Central memory CD8-positive, alpha-beta T cell (primary cell): ENCODE measurements around the gene FAM187B.
"Not testable (repeated sequence)": the region's sequence is repeated elsewhere in the genome, so short reads cannot be mapped to it uniquely, and the experiment has no call there.

ENCODE experiments used
- ATAC-seq: fragments of 150-1000 bp; cut with Tn5 transposase; replicated peaks from 2 replicates; pipeline ENCODE4 v1.10.0; 2022; ENCODE audit warnings: mild to moderate bottlenecking, moderate FRiP score, moderate number of reproducible peaks; ENCODE audit not compliant: poor library complexity, severe bottlenecking; ENCODE audit errors: extremely low read depth
- DNase-seq, 2 donors: peaks; one replicate each; pipeline ENCODE4 v3.0.0; 2021; ENCODE audit warnings: low spot score in 2 of 2
- H3K27ac Mint-ChIP-seq: one replicate; pipeline ENCODE4 v1.8.0; 2022; ENCODE audit warnings: low read depth, mild to moderate bottlenecking, moderate library complexity, mixed read lengths
- H3K27me3 Mint-ChIP-seq: one replicate; pipeline ENCODE4 v1.8.0; 2022; ENCODE audit warnings: mixed read lengths
- H3K36me3 Mint-ChIP-seq: one replicate; pipeline ENCODE4 v1.8.0; 2022; ENCODE audit warnings: mild to moderate bottlenecking, moderate library complexity, mixed read lengths; ENCODE audit not compliant: insufficient read depth
- H3K4me1 Mint-ChIP-seq: one replicate; pipeline ENCODE4 v1.8.0; 2022; ENCODE audit warnings: mixed read lengths
- H3K4me3 Mint-ChIP-seq: one replicate; pipeline ENCODE4 v1.8.0; 2022; ENCODE audit warnings: mild to moderate bottlenecking, moderate library complexity, mixed read lengths
- H3K9me3 Mint-ChIP-seq: one replicate; pipeline ENCODE4 v1.8.0; 2022; ENCODE audit warnings: mixed read lengths

The FAM187B gene

GRCh38 chr19:35240327-35240726, 11.8 kb upstream of the FAM187B start:
- peak in 1 of 2 donors; percentile 24 for DNase-seq
- Mint-ChIP-seq H3K27ac (peak overlapping the region; percentile 81), H3K4me1 (peaks cover 19% of the 10 kb centered on the region), H3K9me3 (peaks cover 10% of the 10 kb centered on the region), H3K4me3 (peak overlapping the region; percentile 29), H3K36me3 (peaks cover 5% of the 10 kb centered on the region), H3K27me3 (peaks cover 40% of the 10 kb centered on the region)
- peak; percentile 96 for ATAC-seq

GRCh38 chr19:35239597-35239996, 11.1 kb upstream of the FAM187B start:
- ATAC-seq, DNase-seq, H3K36me3 Mint-ChIP-seq, H3K9me3 Mint-ChIP-seq: not testable (repeated sequence)
- Mint-ChIP-seq H3K4me1 (peaks cover 19% of the 10 kb centered on the region), H3K27ac (peak overlapping the region; percentile 81), H3K4me3 (peak overlapping the region; percentile 29), H3K27me3 (peaks cover 33% of the 10 kb centered on the region)

GRCh38 chr19:35236638-35237400, 8.3 kb upstream of the FAM187B start:
- Mint-ChIP-seq H3K4me1 (peaks cover 19% of the 10 kb centered on the region), H3K27me3 (peaks cover 11% of the 10 kb centered on the region), H3K27ac (no peak overlapping the region), H3K4me3 (no peak overlapping the region), H3K9me3 (peaks cover 9% of the 10 kb centered on the region), H3K36me3 (peaks cover 2% of the 10 kb centered on the region)
- DNase-seq (no peak), ATAC-seq (no peak)

GRCh38 chr19:35232912-35233311, 4.4 kb upstream of the FAM187B start:
- no peak for ATAC-seq
- H3K36me3 Mint-ChIP-seq, result peaks cover 2% of the 10 kb centered on the region
- peaks cover 9% of the 10 kb centered on the region for H3K27me3 Mint-ChIP-seq

GRCh38 chr19:35231956-35232645, 3.6 kb upstream of the FAM187B start:
- DNase-seq (no peak), ATAC-seq (no peak)
- Mint-ChIP-seq H3K27me3 (peaks cover 9% of the 10 kb centered on the region), H3K4me1 (no peaks in the 10 kb centered on the region), H3K27ac (no peak overlapping the region), H3K9me3 (no peaks in the 10 kb centered on the region), H3K36me3 (peaks cover 2% of the 10 kb centered on the region), H3K4me3 (no peak overlapping the region)

More at GRCh38 chr19:35232912-35233311, 4.4 kb upstream of the FAM187B start:
- Mint-ChIP-seq H3K27ac (peak overlapping the region; percentile 91), H3K4me1 (no peaks in the 10 kb centered on the region), H3K4me3 (no peak overlapping the region), H3K9me3 (no peaks in the 10 kb centered on the region)
- no peak for DNase-seq

- Mint-ChIP-seq H3K27ac (no peak overlapping the region), H3K9me3 (no peaks in the 10 kb centered on the region), H3K4me3 (no peak overlapping the region), H3K27me3 (peaks cover 9% of the 10 kb centered on the region), H3K36me3 (peaks cover 2% of the 10 kb centered on the region), H3K4me1 (no peaks in the 10 kb centered on the region)
- ATAC-seq (no peak), DNase-seq (no peak)
These were observed 1.1 kb upstream of the FAM187B start for GRCh38 chr19:35229601-35230000.

- ATAC-seq (no peak), DNase-seq (no peak)
- Mint-ChIP-seq H3K36me3 (peaks cover 2% of the 10 kb centered on the region), H3K4me3 (no peak overlapping the region), H3K4me1 (no peaks in the 10 kb centered on the region), H3K9me3 (no peaks in the 10 kb centered on the region), H3K27ac (no peak overlapping the region), H3K27me3 (peaks cover 9% of the 10 kb centered on the region)
These were observed 1.8 kb downstream of the FAM187B start for GRCh38 chr19:35226748-35227147.

GRCh38 chr19:35225951-35226350, 2.6 kb downstream of the FAM187B start:
- ATAC-seq (no peak), DNase-seq (no peak)
- no peak overlapping the region for H3K27ac Mint-ChIP-seq
- peaks cover 9% of the 10 kb centered on the region for H3K27me3 Mint-ChIP-seq
- H3K4me1 Mint-ChIP-seq, result no peaks in the 10 kb centered on the region
- no peak overlapping the region for H3K4me3 Mint-ChIP-seq
- no peaks in the 10 kb centered on the region for H3K9me3 Mint-ChIP-seq
- H3K36me3 Mint-ChIP-seq, result no peaks in the 10 kb centered on the region

GRCh38 chr19:35224681-35225571, 3.6 kb downstream of the FAM187B start:
- DNase-seq, result no peak
- H3K4me3 Mint-ChIP-seq, result no peak overlapping the region
- peaks cover 7% of the 10 kb centered on the region for H3K27me3 Mint-ChIP-seq
- H3K4me1 Mint-ChIP-seq, result no peaks in the 10 kb centered on the region
- no peaks in the 10 kb centered on the region for H3K9me3 Mint-ChIP-seq
- ATAC-seq, result no peak
- H3K27ac Mint-ChIP-seq, result no peak overlapping the region
- no peaks in the 10 kb centered on the region for H3K36me3 Mint-ChIP-seq

- Mint-ChIP-seq H3K9me3 (no peaks in the 10 kb centered on the region), H3K4me1 (no peaks in the 10 kb centered on the region), H3K27me3 (no peaks in the 10 kb centered on the region), H3K27ac (no peak overlapping the region), H3K36me3 (no peaks in the 10 kb centered on the region), H3K4me3 (no peak overlapping the region)
- DNase-seq, result no peak
- no peak for ATAC-seq
These were observed 4.6 kb downstream of the FAM187B start for GRCh38 chr19:35223862-35224505.

GRCh38 chr19:35223084-35223790, 5.3 kb downstream of the FAM187B start:
- Mint-ChIP-seq H3K4me3 (no peak overlapping the region), H3K27ac (no peak overlapping the region), H3K36me3 (no peaks in the 10 kb centered on the region), H3K27me3 (no peaks in the 10 kb centered on the region), H3K4me1 (no peaks in the 10 kb centered on the region), H3K9me3 (no peaks in the 10 kb centered on the region)
- ATAC-seq (no peak), DNase-seq (no peak)
